ENCODE results near the gene ZNF579. TPM values are rescaled to one million over a fixed set of nuclear protein-coding genes. Genes with fewer than 3 reads are reported as not detected.

Gene ZNF579
- total and polyA plus RNA-seq, 9 of the 15 experiments (the other 6 are each of a cell fraction or from before 2014, with no cell fraction given), result 0.06 to 15.9 (median 1.6) TPM

- TF ChIP-seq ZNF551 (CRISPR knock-in tag; IDR thresholded peaks at IDR 0.05), result no peak
- peak; percentile 56 for TF ChIP-seq SAP30 (IDR thresholded peaks at IDR 0.05; ENCODE audit: borderline replicate concordance, insufficient read depth, low read depth, low read length, poor library complexity, severe bottlenecking)
- TF ChIP-seq POLR3G (IDR thresholded peaks at IDR 0.05; ENCODE audit: extremely low read depth, insufficient read length, insufficient replicate concordance), result no peak
- no peak for TF ChIP-seq ZNF444 (CRISPR knock-in tag; IDR thresholded peaks at IDR 0.05)
- no peak for TF ChIP-seq KDM4B (IDR thresholded peaks at IDR 0.05; ENCODE audit: borderline replicate concordance in 2 of 2, low read depth in 1 of 2)
- no peak for TF ChIP-seq ATF3 (IDR thresholded peaks at IDR 0.05)
- TF ChIP-seq ATF3 (CRISPR knock-in tag; conservative IDR thresholded peaks at IDR 0.05), result no peak
- peak; percentile 76 for TF ChIP-seq RFX5 (IDR thresholded peaks at IDR 0.05; ENCODE audit: low read depth, low read length)
- no peak; the same call in 1 of the 2 replicates for TF ChIP-seq FOXP1 (CRISPR knock-in tag; IDR thresholded peaks at IDR 0.05)
- no peak for TF ChIP-seq PCBP2 (IDR thresholded peaks at IDR 0.05; ENCODE audit: low read depth, low read length, poor library complexity, severe bottlenecking)
- TF ChIP-seq SMC3 (conservative IDR thresholded peaks at IDR 0.05; ENCODE audit: insufficient read depth, low read depth, low read length), result peak; percentile 52
- TF ChIP-seq, protein P1, sequence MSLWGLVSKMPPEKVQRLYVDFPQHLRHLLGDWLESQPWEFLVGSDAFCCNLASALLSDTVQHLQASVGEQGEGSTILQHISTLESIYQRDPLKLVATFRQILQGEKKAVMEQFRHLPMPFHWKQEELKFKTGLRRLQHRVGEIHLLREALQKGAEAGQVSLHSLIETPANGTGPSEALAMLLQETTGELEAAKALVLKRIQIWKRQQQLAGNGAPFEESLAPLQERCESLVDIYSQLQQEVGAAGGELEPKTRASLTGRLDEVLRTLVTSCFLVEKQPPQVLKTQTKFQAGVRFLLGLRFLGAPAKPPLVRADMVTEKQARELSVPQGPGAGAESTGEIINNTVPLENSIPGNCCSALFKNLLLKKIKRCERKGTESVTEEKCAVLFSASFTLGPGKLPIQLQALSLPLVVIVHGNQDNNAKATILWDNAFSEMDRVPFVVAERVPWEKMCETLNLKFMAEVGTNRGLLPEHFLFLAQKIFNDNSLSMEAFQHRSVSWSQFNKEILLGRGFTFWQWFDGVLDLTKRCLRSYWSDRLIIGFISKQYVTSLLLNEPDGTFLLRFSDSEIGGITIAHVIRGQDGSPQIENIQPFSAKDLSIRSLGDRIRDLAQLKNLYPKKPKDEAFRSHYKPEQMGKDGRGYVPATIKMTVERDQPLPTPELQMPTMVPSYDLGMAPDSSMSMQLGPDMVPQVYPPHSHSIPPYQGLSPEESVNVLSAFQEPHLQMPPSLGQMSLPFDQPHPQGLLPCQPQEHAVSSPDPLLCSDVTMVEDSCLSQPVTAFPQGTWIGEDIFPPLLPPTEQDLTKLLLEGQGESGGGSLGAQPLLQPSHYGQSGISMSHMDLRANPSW (CRISPR knock-in tag; IDR thresholded peaks at IDR 0.05), result no peak
- no peak for TF ChIP-seq ATF1 (CRISPR knock-in tag; IDR thresholded peaks at IDR 0.05)
- TF ChIP-seq ATF1 (tag; IDR thresholded peaks at IDR 0.05), result peak; percentile 37; the same call in 1 of the 2 replicates
- TF ChIP-seq CC2D1A (IDR thresholded peaks at IDR 0.05), result peak; percentile 81
- TF ChIP-seq KAT2B (IDR thresholded peaks at IDR 0.05; ENCODE audit: low read depth, low read length), result no peak
- no peak for TF ChIP-seq ZNF354B (CRISPR knock-in tag; IDR thresholded peaks at IDR 0.05)
- TF ChIP-seq YBX1 (IDR thresholded peaks at IDR 0.05), result no peak
- TF ChIP-seq, protein P2, sequence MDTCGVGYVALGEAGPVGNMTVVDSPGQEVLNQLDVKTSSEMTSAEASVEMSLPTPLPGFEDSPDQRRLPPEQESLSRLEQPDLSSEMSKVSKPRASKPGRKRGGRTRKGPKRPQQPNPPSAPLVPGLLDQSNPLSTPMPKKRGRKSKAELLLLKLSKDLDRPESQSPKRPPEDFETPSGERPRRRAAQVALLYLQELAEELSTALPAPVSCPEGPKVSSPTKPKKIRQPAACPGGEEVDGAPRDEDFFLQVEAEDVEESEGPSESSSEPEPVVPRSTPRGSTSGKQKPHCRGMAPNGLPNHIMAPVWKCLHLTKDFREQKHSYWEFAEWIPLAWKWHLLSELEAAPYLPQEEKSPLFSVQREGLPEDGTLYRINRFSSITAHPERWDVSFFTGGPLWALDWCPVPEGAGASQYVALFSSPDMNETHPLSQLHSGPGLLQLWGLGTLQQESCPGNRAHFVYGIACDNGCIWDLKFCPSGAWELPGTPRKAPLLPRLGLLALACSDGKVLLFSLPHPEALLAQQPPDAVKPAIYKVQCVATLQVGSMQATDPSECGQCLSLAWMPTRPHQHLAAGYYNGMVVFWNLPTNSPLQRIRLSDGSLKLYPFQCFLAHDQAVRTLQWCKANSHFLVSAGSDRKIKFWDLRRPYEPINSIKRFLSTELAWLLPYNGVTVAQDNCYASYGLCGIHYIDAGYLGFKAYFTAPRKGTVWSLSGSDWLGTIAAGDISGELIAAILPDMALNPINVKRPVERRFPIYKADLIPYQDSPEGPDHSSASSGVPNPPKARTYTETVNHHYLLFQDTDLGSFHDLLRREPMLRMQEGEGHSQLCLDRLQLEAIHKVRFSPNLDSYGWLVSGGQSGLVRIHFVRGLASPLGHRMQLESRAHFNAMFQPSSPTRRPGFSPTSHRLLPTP (IDR thresholded peaks at IDR 0.05; ENCODE audit: borderline replicate concordance, extremely low read depth, insufficient read length), result no peak
- TF ChIP-seq ZBED1 (IDR thresholded peaks at IDR 0.05), result no peak
- 0 out of 2 replicates have a peak, but pooled peaks have one; percentile 6 for TF ChIP-seq ZNF121 (CRISPR knock-in tag; conservative IDR thresholded peaks at IDR 0.05)
- no peak for TF ChIP-seq SOX6 (IDR thresholded peaks at IDR 0.05)
- TF ChIP-seq NR2C1 (IDR thresholded peaks at IDR 0.05), result no peak
- TF ChIP-seq NR2C1 (tag; IDR thresholded peaks at IDR 0.05), result no peak
Observed at GRCh38 chr19:55605637-55606470, 25.2 kb upstream of the ZNF579 start, which contains the start of gene ZNF865 (continued).

Measured in K562 (cell line).